Choroid plexus epithelial cell (primary cell): Measurements from ENCODE around the gene CABP2.
"Not testable (repeated sequence)": the region's sequence is repeated elsewhere in the genome, so short reads cannot be mapped to it uniquely, and the experiment has no call there.

ENCODE experiments used
- DNase-seq: peaks from one replicate; pipeline ENCODE4 v3.0.0-alpha.2; 2010; ENCODE audit warnings: low read depth
- H3K4me3 ChIP-seq: 2 replicates; pipeline ENCODE4 v1.5.1; 2011; ENCODE audit warnings: low read depth, mild to moderate bottlenecking, control low read depth, low read length, moderate library complexity
- CTCF ChIP-seq: conservative IDR thresholded peaks from 2 replicates; pipeline ENCODE4 v1.5.1; 2011; ENCODE audit warnings: low read depth, mild to moderate bottlenecking, control low read depth, inconsistent platforms, low read length, moderate library complexity

Gene CABP2

GRCh38 chr11:67517784-67518552 is 5.3 kb downstream of the CABP2 start:
- TF ChIP-seq CTCF = no peak
- no peak for DNase-seq
- no peak overlapping the region for H3K4me3 ChIP-seq

GRCh38 chr11:67516806-67517205 is 6.4 kb downstream of the CABP2 start:
- no peak for DNase-seq
- H3K4me3 ChIP-seq = no peak overlapping the region
- TF ChIP-seq CTCF = no peak

- no peak overlapping the region for H3K4me3 ChIP-seq
- no peak for TF ChIP-seq CTCF
- DNase-seq = peak; percentile 14
Observed at GRCh38 chr11:67514116-67514515, 9.1 kb downstream of the CABP2 start.

GRCh38 chr11:67511558-67511957 is 11.7 kb downstream of the CABP2 start:
- not testable (repeated sequence) for H3K4me3 ChIP-seq, DNase-seq

GRCh38 chr11:67510023-67510345 is 13.3 kb downstream of the CABP2 start:
- no peak for DNase-seq
- no peak overlapping the region for H3K4me3 ChIP-seq
- no peak for TF ChIP-seq CTCF

- H3K4me3 ChIP-seq = peak overlapping the region; percentile 95
- peak; percentile 98 for DNase-seq
- TF ChIP-seq CTCF = no peak
Observed at GRCh38 chr11:67508486-67509121, 14.6 kb downstream of the CABP2 start.

- DNase-seq = peak; percentile 100
- no peak for TF ChIP-seq CTCF
- peak within 1 kb of the TSS; percentile 95 for H3K4me3 ChIP-seq
Observed at GRCh38 chr11:67507864-67508485, 15.3 kb downstream of the CABP2 start, which contains the start of gene CDK2AP2. TSS of gene CDK2AP2 (minus strand) at chr11:67508162. CDS start at chr11:67508082, 80 bp downstream.
